Measurements from ENCODE around the gene ANXA6.

The ANXA6 gene

GRCh38 chr5:151071848-151072629 lies 85.5 kb downstream of the ANXA6 start:
- no peak overlapping the region for H3K4me3 ChIP-seq (ENCODE audit: control insufficient read depth, low read depth, low read length)
- no peak for DNase-seq (ENCODE audit: low read depth)
- TF ChIP-seq CTCF (IDR thresholded peaks at IDR 0.05; ENCODE audit: control insufficient read depth, insufficient read depth, low read depth, low read length, missing control alignments), result no peak

DNA sequence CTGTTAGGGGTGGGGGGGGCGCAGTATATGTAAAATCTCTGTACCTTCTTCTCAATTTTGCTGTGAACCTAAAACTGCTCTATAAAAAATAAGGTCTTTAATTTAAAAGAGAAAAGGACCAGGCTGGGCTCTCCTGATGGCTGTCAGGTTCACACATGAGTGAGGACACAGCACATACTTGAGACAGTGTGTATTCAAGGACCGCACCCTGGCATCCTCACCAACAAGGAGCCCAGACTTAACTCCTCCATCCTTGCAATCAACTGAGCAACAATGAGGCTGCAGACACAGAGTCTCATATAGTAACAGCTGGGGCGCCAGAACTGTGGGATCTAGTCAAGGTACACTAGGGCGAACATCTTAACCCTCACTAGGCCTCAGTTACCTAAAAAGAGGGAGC lies 86.6 kb downstream of the ANXA6 start:
- H3K4me3 ChIP-seq (ENCODE audit: control insufficient read depth, low read depth, low read length), result no peak overlapping the region
- TF ChIP-seq CTCF (IDR thresholded peaks at IDR 0.05; ENCODE audit: control insufficient read depth, insufficient read depth, low read depth, low read length, missing control alignments), result no peak
- DNase-seq (ENCODE audit: low read depth), result no peak

- no peak overlapping the region for H3K4me3 ChIP-seq (ENCODE audit: control insufficient read depth, low read depth, low read length)
- DNase-seq (ENCODE audit: low read depth), result no peak
- no peak for TF ChIP-seq CTCF (IDR thresholded peaks at IDR 0.05; ENCODE audit: control insufficient read depth, insufficient read depth, low read depth, low read length, missing control alignments)
These were observed 87.1 kb downstream of the ANXA6 start for GRCh38 chr5:151070449-151070848.

DNA sequence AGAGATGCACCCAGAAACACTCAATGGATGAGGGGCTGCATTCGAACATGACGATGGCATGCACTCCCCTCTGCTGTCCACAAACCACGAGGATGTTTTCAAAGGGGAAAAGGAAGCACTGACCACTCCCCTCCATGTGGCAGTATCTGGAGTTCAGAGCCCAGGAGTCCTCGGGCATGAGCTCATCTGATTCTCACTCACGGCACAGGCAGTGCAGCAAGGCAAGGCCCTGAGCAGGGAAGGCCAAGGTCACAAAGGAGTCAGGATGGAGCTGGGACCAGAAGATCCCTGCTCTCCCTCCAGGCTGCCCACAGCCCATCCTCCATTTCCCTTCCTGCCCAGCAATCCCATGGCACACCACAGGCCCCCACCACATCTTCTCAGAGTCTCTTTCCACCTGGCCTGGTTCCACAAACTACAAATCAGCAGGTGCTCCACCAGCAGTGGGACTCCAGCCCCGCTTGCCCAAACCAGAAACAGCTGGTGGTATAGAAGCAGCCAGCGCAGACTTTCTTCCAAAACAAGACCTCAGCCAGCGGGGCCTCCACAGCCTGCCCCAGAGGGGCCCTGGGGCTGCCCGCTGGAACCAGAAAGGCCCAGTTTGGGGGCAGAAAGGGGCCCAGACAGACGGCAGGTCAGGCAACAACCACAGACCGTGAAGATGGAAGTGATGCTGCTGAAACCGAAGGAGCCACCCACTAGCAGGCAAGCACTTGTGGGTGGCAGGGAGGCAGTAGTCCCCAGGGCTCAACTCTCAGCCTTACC lies 89.0 kb downstream of the ANXA6 start:
- DNase-seq (ENCODE audit: low read depth), result no peak
- H3K4me3 ChIP-seq (ENCODE audit: control insufficient read depth, low read depth, low read length), result no peak overlapping the region
- TF ChIP-seq CTCF (IDR thresholded peaks at IDR 0.05; ENCODE audit: control insufficient read depth, insufficient read depth, low read depth, low read length, missing control alignments), result no peak

GRCh38 chr5:151067632-151068432 lies 89.7 kb downstream of the ANXA6 start:
- H3K4me3 ChIP-seq (ENCODE audit: control insufficient read depth, low read depth, low read length), result no peak overlapping the region
- no peak for DNase-seq (ENCODE audit: low read depth)
- TF ChIP-seq CTCF (IDR thresholded peaks at IDR 0.05; ENCODE audit: control insufficient read depth, insufficient read depth, low read depth, low read length, missing control alignments), result no peak

DNA sequence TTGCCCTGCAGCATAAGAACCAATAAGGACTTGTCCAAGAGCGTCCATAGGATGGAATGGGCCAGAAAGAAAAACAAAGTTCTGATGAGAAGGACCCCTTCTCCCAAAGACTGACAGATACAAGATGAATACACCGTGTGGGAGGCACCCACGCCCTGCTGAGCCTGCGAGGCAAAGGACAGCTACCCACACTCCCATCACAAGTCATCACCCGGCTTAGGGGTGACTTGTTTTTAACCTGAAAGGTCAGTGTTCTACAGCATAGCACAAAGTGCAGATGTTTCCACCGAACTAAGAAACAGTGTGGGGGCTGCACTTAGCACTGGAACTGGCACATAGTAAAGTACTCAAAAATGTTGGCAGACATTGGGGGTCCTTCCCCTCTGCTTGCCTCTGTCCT lies 90.7 kb downstream of the ANXA6 start:
- no peak overlapping the region for H3K4me3 ChIP-seq (ENCODE audit: control insufficient read depth, low read depth, low read length)
- no peak for DNase-seq (ENCODE audit: low read depth)
- TF ChIP-seq CTCF (IDR thresholded peaks at IDR 0.05; ENCODE audit: control insufficient read depth, insufficient read depth, low read depth, low read length, missing control alignments), result no peak
